NOMO-1 treated with DMSO at 0.1 percent for 48 hours (cell line): ENCODE data around the gene INPP5A.

Experiments used
- DNase-seq: peaks from one replicate; lab custom pipeline; 2025; ENCODE audit not compliant: unreplicated experiment; lab: John Stamatoyannopoulos, UW

INPP5A gene

DNA sequence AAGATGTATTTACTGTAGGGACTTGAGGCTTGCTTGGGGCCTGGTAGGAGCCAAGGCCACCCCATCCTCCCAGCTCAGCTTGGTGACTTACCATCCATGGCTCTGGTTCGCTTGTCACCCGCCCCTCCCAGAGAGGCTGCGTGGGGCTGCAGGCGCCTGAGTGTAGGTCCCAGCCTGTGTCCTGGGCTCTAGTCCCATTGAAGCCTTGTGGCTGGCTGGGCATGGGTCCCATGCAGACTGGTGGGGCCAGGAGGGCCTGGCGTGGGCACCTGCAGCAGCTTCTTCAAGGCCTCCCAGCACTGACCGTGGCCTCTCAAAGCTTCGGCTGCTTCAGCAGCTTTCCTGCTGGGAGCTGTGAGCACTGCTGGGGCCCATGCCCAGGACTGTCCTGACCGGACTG lies 118.1 kb downstream of the INPP5A start:
- no peak for DNase-seq

DNA sequence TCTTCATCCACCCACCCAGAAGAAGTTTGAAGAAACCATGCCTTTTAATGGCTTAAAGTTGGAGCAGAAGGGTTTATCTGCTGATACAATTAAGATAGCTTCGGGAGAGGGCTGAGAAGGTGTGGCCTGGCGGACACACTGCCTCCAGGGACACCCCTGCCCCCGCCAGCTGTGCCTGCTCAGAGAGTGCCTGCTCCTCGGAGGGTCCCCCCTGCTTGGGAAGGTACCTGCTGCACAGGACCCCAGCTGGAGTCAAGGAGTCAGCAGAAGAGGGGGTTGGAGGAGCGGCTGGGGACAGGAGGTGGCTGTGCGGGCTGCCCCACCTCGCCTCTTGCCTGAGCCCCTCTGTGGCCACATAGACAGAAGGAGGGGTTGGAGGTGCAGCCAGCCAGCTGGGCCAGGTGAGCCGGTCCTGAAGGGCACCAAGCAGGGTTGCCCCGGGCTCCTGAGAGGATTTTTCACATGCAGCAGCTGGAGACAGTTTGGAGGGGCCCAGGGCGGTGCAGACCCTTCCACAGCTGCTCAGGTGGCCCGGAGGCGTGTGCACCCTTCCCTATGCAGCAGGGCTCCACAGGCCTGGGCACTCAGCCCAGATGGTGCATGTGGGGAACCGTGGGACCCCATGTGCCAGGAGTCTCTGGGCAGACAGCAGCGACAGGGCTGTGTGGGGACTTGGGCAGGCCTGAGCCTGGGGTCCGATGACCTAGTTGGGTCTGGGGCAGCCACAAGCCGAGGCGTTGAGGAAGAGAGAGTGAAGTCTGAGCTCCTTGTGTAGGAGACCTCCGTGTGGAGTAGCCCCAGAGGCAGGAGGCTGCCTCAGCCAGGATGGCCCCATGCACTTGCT lies 118.9 kb downstream of the INPP5A start:
- DNase-seq: no peak

DNA sequence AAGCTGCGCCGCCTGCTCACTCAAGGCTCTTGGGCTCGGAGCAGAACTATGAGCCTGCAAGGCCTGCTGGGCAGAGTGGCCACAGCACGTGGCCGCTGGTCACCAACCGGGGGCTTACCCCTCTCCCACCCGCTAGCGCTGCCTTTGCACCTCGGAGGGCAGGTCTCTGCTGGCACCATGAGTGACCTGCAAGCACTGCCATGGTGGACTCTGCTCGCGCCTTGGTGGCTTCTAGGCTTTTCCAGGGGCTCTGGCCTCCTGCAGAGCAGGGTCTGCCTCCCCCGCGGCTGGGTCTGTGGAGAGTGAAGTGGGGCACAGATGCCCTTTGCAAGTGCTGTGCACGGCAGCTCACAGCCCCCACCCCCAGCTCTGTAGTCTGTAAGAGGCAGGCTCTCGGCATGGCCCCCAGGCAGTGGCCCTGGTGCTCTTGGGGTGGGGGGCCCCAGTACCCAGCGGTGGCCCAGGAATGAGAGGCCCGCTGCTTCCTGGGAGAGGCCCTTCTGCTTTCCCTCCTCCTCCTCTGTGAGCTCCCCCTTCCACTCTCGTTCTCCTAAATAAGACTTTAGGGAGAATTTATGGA lies 119.6 kb downstream of the INPP5A start:
- no peak for DNase-seq

DNA sequence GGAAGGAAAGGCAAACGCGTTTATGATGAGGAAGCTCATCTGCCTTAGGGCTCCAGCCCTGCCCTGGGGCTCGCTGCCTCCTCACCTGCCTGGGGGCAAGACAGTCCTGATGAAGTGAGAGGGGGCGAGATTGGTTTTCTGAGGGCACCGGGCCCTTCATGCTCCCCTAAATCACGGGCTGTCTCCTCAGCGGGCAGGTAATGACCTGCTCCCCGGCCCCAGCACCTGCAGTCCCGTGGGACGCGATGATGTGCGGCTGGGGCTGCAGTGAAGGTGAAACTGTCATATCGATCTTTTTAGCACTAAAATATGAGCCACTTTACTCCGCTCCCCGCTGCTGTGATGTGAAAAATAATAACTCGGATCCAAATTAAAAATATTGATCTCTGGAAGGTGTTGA lies 120.2 kb downstream of the INPP5A start:
- no peak for DNase-seq

DNA sequence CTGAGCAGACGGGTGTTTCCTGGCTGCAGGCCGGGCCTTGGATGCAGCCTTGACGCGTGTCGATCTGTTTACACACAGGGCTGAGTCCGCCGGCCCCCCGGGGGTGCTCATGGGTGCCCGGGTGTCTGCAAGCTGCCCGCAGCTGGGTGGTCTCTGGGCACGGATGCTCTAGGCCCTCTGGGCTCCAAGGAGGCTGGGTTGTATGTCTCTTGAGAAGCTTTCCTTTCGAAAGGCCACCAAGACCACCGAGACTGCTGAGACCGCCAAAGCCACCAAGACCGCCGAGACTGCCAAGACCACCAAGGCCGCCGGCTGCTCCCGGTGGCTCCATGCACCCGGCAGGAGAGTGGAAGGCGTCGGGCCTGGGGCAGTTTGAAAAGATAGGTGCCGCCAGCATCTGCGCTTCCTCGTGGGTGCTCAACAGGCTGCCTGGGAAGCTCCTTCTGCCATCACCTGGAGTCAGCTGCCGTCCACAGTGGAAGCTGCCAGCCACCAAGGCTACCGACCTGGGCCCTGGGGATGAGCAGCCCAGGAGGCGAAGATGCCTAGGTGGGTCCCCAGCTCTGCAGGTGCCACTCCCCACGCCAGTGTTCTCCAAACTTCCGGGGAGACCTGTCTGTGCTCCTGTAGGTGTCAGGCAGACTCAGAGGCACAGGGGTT lies 121.1 kb downstream of the INPP5A start:
- DNase-seq: no peak

DNA sequence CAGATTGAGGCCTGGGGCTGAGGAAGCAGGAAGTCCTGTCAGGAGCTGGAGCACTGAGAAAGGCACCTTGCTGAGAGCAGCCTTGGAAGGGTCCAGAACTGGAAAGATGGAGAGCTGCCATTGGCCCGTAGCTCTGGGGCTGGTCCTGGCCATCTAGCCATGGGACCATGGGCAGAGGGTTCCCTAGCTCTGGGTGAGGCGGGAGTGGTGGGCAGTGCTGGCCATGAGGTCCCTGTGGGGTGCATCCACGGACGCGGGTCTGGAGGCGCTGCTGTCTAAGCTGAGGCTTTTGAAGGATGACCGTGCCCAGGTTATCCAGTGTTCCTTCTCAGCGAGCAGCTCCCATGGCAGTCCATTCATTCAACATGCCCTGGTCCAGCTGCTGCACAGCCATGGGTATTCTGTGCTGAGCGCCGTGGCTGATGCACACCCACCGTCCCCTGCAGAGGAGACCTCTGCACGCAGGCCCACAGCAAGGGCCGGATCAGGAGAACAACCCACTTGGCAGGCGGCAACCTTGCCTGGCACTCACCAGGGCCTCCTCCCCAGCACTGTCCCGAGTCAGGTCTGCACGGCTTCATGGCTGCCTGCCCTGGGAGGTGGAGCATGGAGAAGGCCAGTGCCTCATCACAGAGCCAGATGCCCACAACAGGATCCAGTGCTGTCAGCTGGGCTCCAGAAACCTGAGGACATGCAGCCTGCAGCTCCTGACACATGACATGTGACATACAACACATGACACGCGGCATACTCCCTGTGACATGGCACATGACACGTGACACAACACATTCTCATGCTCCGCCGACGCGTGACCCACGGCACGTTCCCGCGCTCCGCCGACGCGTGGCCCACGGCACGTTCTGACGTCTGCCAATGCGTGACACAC lies 121.9 kb downstream of the INPP5A start:
- DNase-seq: no peak

DNA sequence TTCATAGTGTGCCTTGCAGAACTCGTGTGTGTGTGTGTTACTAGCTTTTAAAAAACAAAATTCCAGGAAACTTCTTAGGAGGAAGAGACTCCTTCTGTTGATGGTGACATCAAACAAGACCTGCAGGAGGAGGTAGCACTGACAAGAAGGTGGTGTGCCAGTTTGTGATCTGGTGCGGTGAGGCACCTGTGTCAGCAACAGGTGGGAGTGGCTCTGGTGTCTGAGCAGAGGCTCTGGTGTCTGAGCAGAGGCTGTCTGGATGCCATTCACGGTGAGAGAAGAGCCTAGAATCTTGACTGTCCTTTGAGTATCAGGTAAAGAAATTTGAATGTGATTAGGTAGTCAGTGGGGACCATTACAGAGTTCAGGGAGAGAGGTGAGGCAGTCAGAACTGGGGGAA lies 122.8 kb downstream of the INPP5A start:
- no peak for DNase-seq

DNA sequence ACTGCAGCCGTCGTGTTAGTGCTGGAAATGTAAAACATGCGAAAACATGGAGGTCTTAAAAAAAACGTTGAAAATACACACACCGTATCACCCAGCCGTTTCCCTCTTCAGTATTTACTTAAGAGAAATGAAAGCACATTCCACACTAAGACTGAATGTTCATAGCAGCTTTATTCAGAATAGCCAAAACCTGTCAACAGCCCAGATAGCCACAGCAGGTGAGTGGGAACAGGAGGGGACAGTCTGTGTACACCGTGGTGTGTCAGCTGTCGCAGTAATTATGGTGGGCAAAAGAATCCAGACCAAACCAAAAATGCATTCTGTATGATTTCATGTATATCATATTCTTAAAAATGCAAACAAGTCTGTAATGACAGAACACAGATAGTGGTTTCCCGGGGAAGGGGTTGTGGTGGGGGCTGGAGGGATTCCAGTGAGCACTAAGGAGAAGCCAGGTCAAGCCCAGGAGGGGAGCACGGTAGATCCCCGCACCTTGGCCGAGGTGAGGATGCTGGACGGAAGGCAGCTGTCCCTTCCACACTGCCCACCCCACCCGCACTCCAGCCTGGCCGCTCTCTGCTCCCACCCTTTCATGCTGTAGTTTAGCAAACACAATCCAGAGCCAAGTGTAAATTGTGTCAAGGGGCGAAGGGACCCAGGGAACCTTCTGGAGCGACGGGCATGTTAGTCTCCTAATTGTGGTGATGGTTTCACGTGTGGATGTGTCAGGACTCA lies 124.8 kb downstream of the INPP5A start:
- no peak for DNase-seq

DNA sequence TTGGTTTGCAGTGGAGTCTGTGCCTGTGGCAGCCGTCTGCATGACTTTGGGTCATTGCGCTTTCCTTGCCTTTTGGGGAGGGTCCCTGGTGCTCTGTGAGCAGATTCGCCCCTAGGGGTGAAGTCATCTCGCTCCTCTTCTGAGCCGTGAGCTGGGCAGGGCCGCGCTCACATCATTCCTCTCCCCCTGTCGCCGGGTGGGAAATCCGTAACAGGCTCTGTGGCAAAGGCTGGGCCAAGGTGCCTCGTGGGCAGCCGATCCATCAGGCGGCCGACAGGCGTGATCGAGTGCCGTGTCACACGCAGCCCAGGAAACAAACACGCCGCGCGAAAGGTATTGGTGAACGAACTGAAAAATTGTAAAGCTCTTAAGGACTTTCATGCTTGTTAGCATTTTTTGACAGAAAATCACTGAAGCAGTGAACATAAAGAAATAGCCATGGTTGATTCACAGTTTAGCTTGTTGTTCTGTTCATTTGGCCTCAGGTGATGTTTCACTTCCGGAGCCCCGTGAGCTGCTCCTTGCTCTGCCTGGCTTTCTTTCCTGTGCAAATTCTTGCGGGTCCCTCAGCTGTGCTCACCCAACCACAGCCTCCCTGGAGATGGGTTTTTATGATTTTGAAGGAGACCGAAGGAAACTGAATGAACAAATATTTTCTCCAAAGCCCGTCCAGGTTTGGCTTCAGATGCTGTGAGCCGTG lies 126.2 kb downstream of the INPP5A start:
- no peak for DNase-seq

DNA sequence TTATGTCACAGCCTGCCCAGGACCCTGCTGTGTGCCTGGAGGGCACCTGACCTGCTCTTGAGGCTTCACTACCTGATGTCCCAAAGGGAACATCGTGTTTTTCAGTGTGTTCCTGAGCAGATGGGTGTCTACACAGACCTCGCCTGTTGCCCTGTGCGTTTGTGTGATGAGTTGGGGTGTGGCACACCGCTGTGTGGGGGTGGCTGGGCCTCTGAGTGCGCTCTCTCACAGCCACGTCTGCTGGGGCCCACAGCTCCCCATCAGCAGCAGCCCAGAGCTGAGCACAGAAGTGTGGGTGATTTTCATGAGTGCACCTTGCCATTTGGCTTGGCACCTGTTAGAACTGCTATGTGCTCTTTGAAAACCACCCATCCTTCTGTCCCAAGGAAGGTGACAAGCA lies 126.8 kb downstream of the INPP5A start:
- DNase-seq: no peak

DNA sequence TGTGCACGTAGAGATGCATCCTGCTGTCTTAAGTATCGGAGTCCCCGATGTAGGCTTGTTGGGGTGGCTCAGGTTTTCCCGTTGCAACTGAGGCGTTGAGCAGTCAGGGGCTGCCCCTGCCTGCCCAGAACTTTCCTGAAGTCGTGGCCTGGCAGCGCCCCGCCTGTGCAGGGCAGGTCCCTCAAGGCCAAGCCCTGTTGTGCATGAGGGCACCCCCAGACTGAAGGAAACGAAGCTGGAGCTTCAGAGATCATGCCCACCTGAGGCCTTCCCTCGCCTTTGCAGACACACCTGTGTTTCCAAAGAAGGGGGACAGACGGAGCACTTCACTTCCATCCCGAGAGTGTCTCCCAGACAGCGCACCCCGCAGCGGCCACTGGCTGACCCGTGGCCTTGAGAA lies 127.3 kb downstream of the INPP5A start:
- DNase-seq: no peak

DNA sequence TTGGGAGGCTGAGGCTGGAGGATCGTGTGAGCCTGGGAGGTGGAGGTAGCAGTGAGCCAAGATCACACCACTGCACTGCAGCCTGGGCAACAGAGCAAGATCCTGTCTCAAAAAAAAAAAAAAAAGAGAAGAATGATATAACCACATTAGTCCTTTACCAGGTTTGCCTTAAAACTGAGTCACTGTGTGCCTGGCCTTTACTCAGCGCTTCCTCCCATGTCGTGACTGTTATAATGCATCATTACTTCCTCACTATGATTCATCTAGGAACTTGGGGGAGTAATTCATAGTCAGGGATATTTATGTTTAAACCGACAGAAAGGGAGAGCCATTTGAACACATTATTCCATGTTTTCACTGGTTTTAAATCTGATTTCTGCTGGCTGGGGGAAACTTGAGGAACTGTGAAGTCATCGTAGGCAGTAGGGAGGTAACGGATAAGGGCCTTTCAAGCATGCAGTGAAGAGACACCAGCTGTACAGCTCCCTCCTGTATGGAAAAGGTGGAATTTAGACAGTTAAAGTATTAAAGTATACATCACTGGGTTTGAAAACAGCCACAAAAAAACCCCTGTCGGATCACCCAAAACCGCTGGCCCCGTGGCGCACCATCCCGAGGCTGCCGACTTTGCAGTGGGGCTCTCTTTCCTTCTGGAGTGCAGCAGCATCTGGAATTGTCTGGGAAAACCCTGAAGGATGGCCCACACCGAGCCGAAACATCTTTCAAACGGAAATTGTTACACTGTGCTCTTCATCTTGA lies 128.5 kb downstream of the INPP5A start:
- DNase-seq: peak; percentile 63

DNA sequence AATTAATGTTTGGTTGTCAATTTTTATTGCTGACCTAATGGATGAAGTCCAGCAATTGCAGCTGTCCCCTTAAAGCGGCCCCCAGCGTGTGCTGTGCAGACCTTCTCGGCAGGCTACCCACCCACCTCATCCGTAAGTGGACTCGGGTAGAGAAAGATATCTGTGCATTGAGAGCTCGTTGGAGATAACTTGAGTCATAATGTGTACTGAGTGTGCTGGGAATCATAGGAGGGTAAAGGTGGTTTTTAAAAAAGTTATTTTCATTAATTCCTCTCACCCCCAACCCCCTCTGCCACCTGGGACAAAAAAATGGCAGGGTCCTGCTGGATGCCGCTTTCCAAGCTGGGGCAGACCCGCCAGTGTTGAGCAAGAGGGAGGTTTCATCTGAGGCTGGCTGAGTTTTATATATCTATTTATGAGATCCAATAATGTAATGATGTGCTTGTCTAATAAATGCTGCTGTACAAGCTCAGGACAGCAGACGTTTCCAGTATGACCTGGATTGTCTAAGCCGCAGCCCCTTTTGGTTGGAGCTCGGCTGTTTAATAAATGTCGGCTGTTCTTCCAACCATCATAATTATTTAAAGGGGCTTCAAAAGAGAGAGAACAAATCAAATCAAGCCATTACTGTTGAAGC lies 129.2 kb downstream of the INPP5A start:
- DNase-seq: no peak

DNA sequence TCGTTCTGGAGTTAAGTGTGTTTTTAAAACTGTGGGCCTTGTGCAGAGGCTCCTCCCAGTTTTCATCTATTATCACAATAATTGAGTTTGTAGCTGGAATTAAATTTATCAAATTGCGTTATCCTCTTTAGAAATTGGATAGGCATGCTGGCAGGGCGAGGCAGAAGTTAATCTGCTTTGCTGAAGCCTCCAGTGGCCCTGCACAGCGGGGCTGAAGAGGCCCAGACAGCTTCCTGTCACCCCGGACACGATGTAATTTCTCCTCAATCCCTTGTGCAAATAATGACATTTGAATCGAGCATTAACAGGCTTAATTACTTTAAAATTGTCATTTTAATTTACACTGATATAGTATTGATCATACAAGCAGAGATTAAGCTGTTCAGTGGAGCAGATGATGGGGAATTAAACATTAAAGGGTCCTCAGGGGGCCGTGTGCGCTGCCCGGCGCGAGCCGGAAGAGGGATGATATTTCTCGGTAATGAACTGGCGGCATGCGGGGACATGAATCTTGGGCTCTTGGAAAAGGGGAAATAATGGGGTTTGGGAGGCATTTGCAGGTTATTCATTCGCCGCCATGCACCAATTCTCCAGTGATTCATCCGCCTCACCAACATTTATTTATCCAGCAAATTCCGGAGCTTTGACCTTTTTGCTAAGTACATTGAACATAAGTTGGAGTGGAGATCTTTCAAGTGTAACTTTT lies 129.9 kb downstream of the INPP5A start:
- DNase-seq: no peak

DNA sequence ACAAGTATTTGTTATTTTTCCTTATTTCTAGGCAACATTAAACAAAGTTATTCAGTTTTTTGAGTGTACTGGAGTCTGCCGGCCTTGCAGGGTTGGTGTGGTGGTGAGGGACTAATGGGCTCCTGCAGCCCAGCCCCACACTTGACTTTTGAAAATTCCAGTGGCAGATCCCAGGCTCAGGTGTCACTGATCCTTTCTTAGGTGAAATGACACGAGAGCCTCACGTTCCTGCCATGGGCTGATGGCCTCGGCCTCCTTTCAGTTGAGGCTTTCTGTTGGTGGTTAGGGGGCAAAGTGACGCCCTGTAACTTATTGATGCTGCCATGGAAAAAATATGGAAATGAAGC lies 130.4 kb downstream of the INPP5A start:
- no peak for DNase-seq

DNA sequence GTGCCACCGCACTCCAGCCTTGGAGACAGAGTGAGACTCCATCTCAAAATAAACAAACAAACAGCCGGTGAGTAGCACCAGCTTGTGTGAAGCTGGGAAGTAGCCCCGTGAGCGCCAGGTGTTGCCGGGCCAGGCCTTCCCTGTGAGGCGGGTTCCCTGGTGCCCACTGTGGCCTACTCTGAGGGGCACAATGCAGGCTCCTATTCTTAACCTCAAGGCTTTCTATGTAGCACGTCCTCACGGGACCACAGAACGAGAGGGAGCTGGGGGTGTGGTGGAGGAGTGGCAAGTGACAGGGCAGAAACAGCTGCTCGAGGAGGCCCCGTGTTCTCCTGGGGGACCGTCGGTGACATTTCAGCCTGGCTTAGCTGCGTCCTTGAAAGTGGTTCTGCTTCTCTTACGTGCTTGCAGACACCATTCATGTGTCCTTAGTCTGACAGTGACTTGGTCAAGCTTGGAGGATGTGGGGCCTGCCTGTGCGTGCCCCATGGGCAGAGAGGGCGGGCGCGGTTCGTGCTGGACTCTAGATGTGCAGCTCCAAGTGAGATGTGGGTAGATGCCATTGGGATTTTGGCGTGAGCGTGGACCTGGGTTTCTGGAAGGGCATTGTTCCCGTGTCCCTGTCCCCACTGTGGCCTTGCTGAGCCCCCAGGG lies 131.7 kb downstream of the INPP5A start:
- no peak for DNase-seq

DNA sequence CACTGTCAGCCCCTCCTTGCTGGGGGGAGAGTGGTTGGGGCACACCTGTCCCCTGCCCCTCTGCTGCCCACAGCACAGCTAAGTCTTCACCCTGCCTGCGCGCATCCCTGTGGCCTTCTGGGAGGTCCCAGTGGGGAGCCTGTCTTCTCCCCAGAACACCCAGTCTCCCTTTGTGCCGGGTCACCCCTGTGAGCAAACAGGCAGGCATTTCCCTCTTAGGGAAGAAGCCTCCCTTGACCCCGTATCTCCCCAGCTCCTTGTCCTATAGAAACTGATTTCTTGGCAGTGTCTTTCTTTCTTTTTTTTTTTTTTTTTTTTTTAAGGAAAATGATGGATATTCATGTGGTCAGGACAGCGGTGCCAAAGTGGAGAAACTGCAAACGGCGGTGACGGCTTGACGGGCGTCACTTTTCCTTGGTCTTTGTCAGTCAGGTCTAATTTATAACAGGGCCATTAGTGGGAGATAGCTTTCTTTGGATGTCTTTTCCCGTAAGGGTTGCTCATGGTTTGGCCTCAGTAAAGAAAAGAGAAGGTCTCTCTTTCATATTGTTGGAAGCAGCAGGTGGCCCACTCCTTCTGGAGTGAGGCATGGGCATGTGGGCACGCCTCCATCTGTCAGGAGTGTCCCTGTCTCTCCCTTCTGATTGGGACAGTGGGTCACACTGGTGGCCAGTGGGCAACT lies 133.1 kb downstream of the INPP5A start:
- no peak for DNase-seq
